ENCODE results near the gene ZNF184.

- TF ChIP-seq CTCF (conservative IDR thresholded peaks at IDR 0.05 in 1 of 2, IDR thresholded peaks at IDR 0.05 in 1 of 2; ENCODE audit: low read depth in 1 of 2, low read length in 2 of 2) (no peak), EZH2 (IDR thresholded peaks at IDR 0.05; ENCODE audit: low read length, missing control alignments) (no peak)
Measured at GRCh38 chr6:27474672-27475071, 1.8 kb upstream of the ZNF184 start.
